H1 (cell line): ENCODE measurements around the gene BLCAP. TPM values are rescaled to one million over a fixed set of nuclear protein-coding genes. Genes with fewer than 3 reads are reported as not detected.
A peak's percentile ranks its signal among the peaks of the same experiment; 100 is the strongest.

ENCODE experiments used
- CTCF ChIA-PET: fragments of 300-600 bp; sonication (Branson Sonifier 250); formaldehyde crosslinking; loops from one replicate; lab custom pipeline; 2021; ENCODE audit not compliant: partially characterized antibody; lab: Charles Lee
- POLR2A ChIA-PET: fragments of 300-600 bp; sonication (Branson Sonifier 250); formaldehyde crosslinking; loops from one replicate; lab custom pipeline; 2021; ENCODE audit warnings: inconsistent platforms; ENCODE audit not compliant: partially characterized antibody; lab: Charles Lee
- DNase-seq, 2 experiments: peaks; one replicate each; pipeline versions ENCODE4 v3.0.0 to v3.0.0-alpha.2; 2010 to 2022; ENCODE audit warnings: low spot score in 2 of 2, low read depth in 1 of 2, mixed read lengths in 1 of 2
- FAIRE-seq: peaks from 2 replicates; lab custom pipeline; 2011; peaks lifted over from hg19 to GRCh38; lab: Jason Lieb, UNC
- H2AFZ ChIP-seq: 2 replicates; pipeline ENCODE4 v1.8.1; 2012; ENCODE audit warnings: low read length, inconsistent platforms
- H2AK5ac ChIP-seq: 2 replicates; pipeline ENCODE4 v1.6.1; 2013; ENCODE audit warnings: low read depth, low read length
- H2BK120ac ChIP-seq: replicated peaks from 2 replicates; pipeline ENCODE3; 2013; ENCODE audit warnings: low read depth, low read length, inconsistent platforms
- H2BK12ac ChIP-seq: 2 replicates; pipeline ENCODE4 v1.6.1; 2013; ENCODE audit warnings: low read depth, low read length
- H2BK15ac ChIP-seq: 2 replicates; pipeline ENCODE4 v1.6.1; 2013; ENCODE audit warnings: low read length
- H2BK20ac ChIP-seq: 2 replicates; pipeline ENCODE4 v1.6.1; 2013; ENCODE audit warnings: low read length
- H2BK5ac ChIP-seq: 2 replicates; pipeline ENCODE4 v1.6.1; 2013; ENCODE audit warnings: low read depth, low read length
- H3K14ac ChIP-seq: 2 replicates; pipeline ENCODE4 v1.6.1; 2013; ENCODE audit warnings: inconsistent platforms; ENCODE audit not compliant: insufficient read length
- H3K18ac ChIP-seq: 2 replicates; pipeline ENCODE4 v1.6.1; 2013; ENCODE audit warnings: low read length; ENCODE audit errors: extremely low read depth
- H3K23ac ChIP-seq: 2 replicates; pipeline ENCODE4 v1.6.1; 2013; ENCODE audit warnings: inconsistent platforms; ENCODE audit not compliant: insufficient read length
- H3K23me2 ChIP-seq: 2 replicates; pipeline ENCODE4 v1.6.1; 2013; ENCODE audit warnings: low read depth, low read length
- H3K27ac ChIP-seq: 2 replicates; pipeline ENCODE4 v1.6.1; 2011; ENCODE audit warnings: low read depth, low read length, inconsistent platforms
- H3K27me3 ChIP-seq, 4 experiments: replicated peaks in 1 of 4; 1 replicate in 1 of 4; 2 replicates in 3 of 4; pipeline versions ENCODE4 v1.6.1 to v1.8.1; 2011 to 2013; ENCODE audit warnings: low read length in 3 of 4, mild to moderate bottlenecking in 3 of 4, inconsistent platforms in 2 of 4, mixed read lengths in 2 of 4, moderate library complexity in 1 of 4; ENCODE audit not compliant: control insufficient read depth in 3 of 4, insufficient read depth in 3 of 4; ENCODE audit errors: extremely low read depth in 1 of 4
- H3K36me3 ChIP-seq, 4 experiments: 2 replicates each; pipeline versions ENCODE4 v1.6.1 to v1.8.1; 2011 to 2013; ENCODE audit warnings: mild to moderate bottlenecking in 4 of 4, low read length in 3 of 4, moderate library complexity in 2 of 4, control low read depth in 1 of 4, inconsistent platforms in 1 of 4; ENCODE audit not compliant: insufficient read depth in 4 of 4, control insufficient read depth in 2 of 4
- H3K4ac ChIP-seq: replicated peaks from 2 replicates; pipeline ENCODE3; 2013; ENCODE audit warnings: low read length, low read depth, mixed read lengths, inconsistent platforms; ENCODE audit not compliant: insufficient read length
- H3K4me1 ChIP-seq, 4 experiments: replicated peaks in 1 of 4; 1 replicate in 1 of 4; 2 replicates in 3 of 4; pipeline versions ENCODE4 v1.6.1 to v1.8.1; 2011 to 2013; ENCODE audit warnings: low read length in 3 of 4, inconsistent platforms in 2 of 4, mixed read lengths in 1 of 4; ENCODE audit not compliant: insufficient read depth in 4 of 4, control insufficient read depth in 3 of 4
- H3K4me2 ChIP-seq, 2 experiments: 2 replicates each; pipeline versions ENCODE4 v1.6.1 to v1.8.1; 2011 to 2013; ENCODE audit warnings: low read depth in 2 of 2, low read length in 2 of 2, control low read depth in 1 of 2, inconsistent platforms in 1 of 2, mild to moderate bottlenecking in 1 of 2; ENCODE audit not compliant: insufficient read depth in 1 of 2
- H3K4me3 ChIP-seq, 4 experiments: fragments of 200-600, 300-600 bp in 1 of 4; sonication (generic), shearing (Covaris generic), sonication (Bioruptor Twin) in 1 of 4; 2 replicates each; pipeline versions ENCODE4 v1.5.1 to v1.8.1; 2011 to 2016; ENCODE audit warnings: low read length in 4 of 4, low read depth in 3 of 4, control low read depth in 2 of 4, inconsistent platforms in 2 of 4, mild to moderate bottlenecking in 2 of 4, mixed read lengths in 1 of 4, moderate library complexity in 1 of 4; ENCODE audit not compliant: insufficient read depth in 2 of 4; ENCODE audit errors: extremely low read depth in 1 of 4
- H3K56ac ChIP-seq: replicated peaks from 2 replicates; pipeline ENCODE3; 2013; ENCODE audit warnings: low read depth, mild to moderate bottlenecking, mixed read lengths, low read length, inconsistent platforms; ENCODE audit not compliant: insufficient read length
- H3K79me1 ChIP-seq: 2 replicates; pipeline ENCODE4 v1.6.1; 2013; ENCODE audit warnings: low read depth, low read length, control low read depth
- H3K79me2 ChIP-seq, 2 experiments: 2 replicates each; pipeline versions ENCODE4 v1.6.1 to v1.8.1; 2012 to 2013; ENCODE audit warnings: low read length in 2 of 2, mild to moderate bottlenecking in 2 of 2, inconsistent platforms in 1 of 2; ENCODE audit not compliant: insufficient read depth in 2 of 2, control insufficient read depth in 1 of 2
- H3K9ac ChIP-seq, 4 experiments: replicated peaks in 1 of 4; 1 replicate in 1 of 4; 2 replicates in 3 of 4; pipeline versions ENCODE4 v1.6.1 to v1.8.1; 2011 to 2013; ENCODE audit warnings: low read depth in 3 of 4, low read length in 3 of 4, control low read depth in 2 of 4, mild to moderate bottlenecking in 2 of 4, moderate library complexity in 2 of 4, inconsistent platforms in 1 of 4; ENCODE audit errors: extremely low read depth in 1 of 4
- H3K9me3 ChIP-seq, 2 experiments: 2 replicates each; pipeline versions ENCODE4 v1.6.1 to v1.8.1; 2012 to 2013; ENCODE audit warnings: mild to moderate bottlenecking in 2 of 2, moderate library complexity in 2 of 2, control low read depth in 1 of 2, inconsistent platforms in 1 of 2, low read depth in 1 of 2, low read length in 1 of 2, mixed read lengths in 1 of 2; ENCODE audit not compliant: insufficient read depth in 2 of 2
- H4K20me1 ChIP-seq, 2 experiments: replicated peaks in 1 of 2; 2 replicates each; pipeline versions ENCODE3 to v1.8.1; 2011 to 2013; ENCODE audit warnings: inconsistent platforms in 2 of 2, low read length in 2 of 2, mild to moderate bottlenecking in 1 of 2; ENCODE audit not compliant: insufficient read depth in 2 of 2, control insufficient read depth in 1 of 2
- H4K5ac ChIP-seq: 2 replicates; pipeline ENCODE4 v1.6.1; 2013; ENCODE audit warnings: low read length, low read depth, mixed read lengths, inconsistent platforms; ENCODE audit not compliant: insufficient read length
- H4K8ac ChIP-seq: 2 replicates; pipeline ENCODE4 v1.8.0; 2013; ENCODE audit warnings: mild to moderate bottlenecking, moderate library complexity, low read length, inconsistent platforms; ENCODE audit not compliant: insufficient read depth; ENCODE audit errors: extremely low read depth
- H4K91ac ChIP-seq: replicated peaks from 2 replicates; pipeline ENCODE3; 2013; ENCODE audit warnings: low read length, mixed read lengths, inconsistent platforms; ENCODE audit not compliant: insufficient read length
- CBX5 ChIP-seq: fragments of 300-800, 300-1000 bp; sonication (generic); IDR thresholded peaks from 2 replicates; pipeline ENCODE4 v1.7.1; 2016; ENCODE audit warnings: antibody characterized with exemption, low read length, low read depth
- CEBPB ChIP-seq: IDR thresholded peaks from 2 replicates; pipeline ENCODE4 v1.6.1; 2012; ENCODE audit warnings: low read depth, low read length
- EZH2 ChIP-seq: fragments of 200-600 bp; sonication (generic); IDR thresholded peaks from 2 replicates; pipeline ENCODE4 v1.7.1; 2012; ENCODE audit warnings: low read depth, mild to moderate bottlenecking, moderate library complexity, low read length, inconsistent platforms; ENCODE audit not compliant: severe bottlenecking
- HDAC2 ChIP-seq, 2 experiments: fragments of 300-600 bp in 1 of 2; sonication (generic) in 1 of 2; IDR thresholded peaks; 2 replicates each; pipeline ENCODE4 v1.6.1; 2011 to 2012; ENCODE audit warnings: low read depth in 2 of 2, low read length in 2 of 2, mild to moderate bottlenecking in 2 of 2, moderate library complexity in 2 of 2, borderline replicate concordance in 1 of 2, inconsistent platforms in 1 of 2
- KDM1A ChIP-seq: fragments of 200-600, 300-600 bp; sonication (generic); IDR thresholded peaks from 2 replicates; pipeline ENCODE4 v1.7.1; 2016; ENCODE audit warnings: mild to moderate bottlenecking, low read length, borderline replicate concordance
- KDM4A ChIP-seq: IDR thresholded peaks from one replicate; pipeline ENCODE4 v1.7.1; 2012; ENCODE audit warnings: low read depth, mild to moderate bottlenecking, moderate library complexity, low read length, inconsistent platforms; ENCODE audit not compliant: severe bottlenecking
- NANOG ChIP-seq: IDR thresholded peaks from 2 replicates; pipeline ENCODE4 v1.6.1; 2011; ENCODE audit warnings: low read length, low read depth, mild to moderate bottlenecking, inconsistent platforms; ENCODE audit not compliant: insufficient read depth, poor library complexity, severe bottlenecking
- NRF1 ChIP-seq: IDR thresholded peaks from 2 replicates; pipeline ENCODE4 v1.6.1; 2011; ENCODE audit warnings: mild to moderate bottlenecking, low read depth, low read length, improper control_type of control experiment
- POU5F1 ChIP-seq: IDR thresholded peaks from 2 replicates; pipeline ENCODE4 v1.6.1; 2011; ENCODE audit warnings: low read depth, mild to moderate bottlenecking, low read length, moderate library complexity
- SAP30 ChIP-seq: fragments of 300-600 bp; sonication (generic); IDR thresholded peaks from 2 replicates; pipeline ENCODE4 v1.7.1; 2012; ENCODE audit warnings: low read length, moderate library complexity, mild to moderate bottlenecking, inconsistent platforms; ENCODE audit not compliant: insufficient read depth, insufficient replicate concordance
- SP2 ChIP-seq: IDR thresholded peaks from 2 replicates; pipeline ENCODE4 v1.6.1; 2012; ENCODE audit warnings: mild to moderate bottlenecking, low read length, inconsistent platforms
- TAF1 ChIP-seq: IDR thresholded peaks from 2 replicates; pipeline ENCODE4 v1.6.1; 2011; ENCODE audit warnings: mild to moderate bottlenecking, low read depth, low read length
- TEAD4 ChIP-seq: IDR thresholded peaks from 2 replicates; pipeline ENCODE4 v1.6.1; 2012; ENCODE audit warnings: low read depth, low read length, inconsistent platforms, mixed read lengths
- WGBS, 2 experiments: shearing (Covaris generic) in 1 of 2; methylation state at CpG; one replicate each; pipeline versions ENCODE4 v1.1.6 to v1.1.7; 2013 to 2015; ENCODE audit warnings: low lambda C conversion rate in 2 of 2, mixed read lengths in 2 of 2, inconsistent platforms in 1 of 2, low coverage in 1 of 2, missing lambda C conversion rate in 1 of 2; ENCODE audit not compliant: insufficient replicate concordance in 2 of 2, insufficient coverage in 1 of 2, insufficient read length in 1 of 2; ENCODE audit errors: extremely low coverage in 1 of 2, missing lambda C conversion rate in 1 of 2; 5-methylcytosine and 5-hydroxymethylcytosine counted together
- polyA plus RNA-seq, 7 experiments: library from polyadenylated mRNA; depleted of rRNA in 3 of 7; stranded (reverse) in 5 of 7; unstranded in 2 of 7; fragments of >200 nt in 5 of 7; fragments of 200-250 nt in 2 of 7; gene quantifications; 1 replicate in 5 of 7; 2 replicates in 1 of 7; 4 replicates in 1 of 7; pipeline versions ENCODE4 v1.2.1 to v1.2.3, GENCODE V29; 2011 to 2013; ENCODE audit warnings: missing spikeins in 2 of 7, mixed read lengths in 2 of 7
- total RNA-seq: library from RNA; stranded (reverse); fragmentation: NEBNext Ultra II Directional; extraction: Animal tissue kit (Norgen Biotek cat#: 25700); gene quantifications from 2 replicates; pipeline ENCODE4 v1.2.1, GENCODE V29; 2021

The BLCAP gene
- total and polyA plus RNA-seq, 2 of the 8 experiments (the other 6 are each of a cell fraction or from before 2014, with no cell fraction given) = 60.3 to 72.2 TPM

- no peak overlapping the region for H3K23ac ChIP-seq
- POLR2A ChIA-PET = interaction anchor here (1.5 kb wide), 1 partner anchor 22 kb away, joined by 4 read pairs; no protein-coding TSS in a partner anchor
- CTCF ChIA-PET = interaction anchor here (0.6 to 1.1 kb wide), 2 partner anchors 25 to 47 kb away, joined by 3 read pairs; no protein-coding TSS in a partner anchor
Observed at GRCh38 chr20:37468886-37469285, 58.8 kb downstream of the BLCAP start.

More at GRCh38 chr20:37468886-37469285, 58.8 kb downstream of the BLCAP start:
- Histone ChIP-seq H3K14ac (no peak overlapping the region), H3K79me2 (no peaks in the 10 kb centered on the region), H2AK5ac (no peak overlapping the region), H3K23me2 (peaks cover 3% of the 10 kb centered on the region; the same call in 1 of the 2 replicates), H4K20me1 (no peaks in the 10 kb centered on the region), H4K5ac (no peak overlapping the region), H3K9me3 (no peaks in the 10 kb centered on the region), H4K8ac (no peak overlapping the region), H3K4me2 (no peak overlapping the region), H3K36me3 (no peaks in the 10 kb centered on the region), H3K56ac (no peak overlapping the region), H2BK12ac (no peak overlapping the region), H2BK15ac (peak overlapping the region; percentile 4; the same call in 1 of the 2 replicates), H3K4me3 (no peak overlapping the region), H3K79me1 (no peaks in the 10 kb centered on the region), H2BK20ac (no peak overlapping the region), H3K4me1 (peaks cover 0 to 3% (median 0%) of the 10 kb centered on the region in 4 experiments; a peak in 1 of 7 replicates), H2BK120ac (no peak overlapping the region), H2AFZ (no peak overlapping the region), H3K27me3 (no peaks in the 10 kb centered on the region), H2BK5ac (no peak overlapping the region), H4K91ac (no peak overlapping the region), H3K9ac (no peak overlapping the region), H3K4ac (no peak overlapping the region), H3K27ac (no peak overlapping the region)
- FAIRE-seq (no peak), DNase-seq (no peak)
- 87% methylated on average over 4 of the region's 4 CpGs; no CpG with 5 or more reads in 1 of the 2 experiments for WGBS, 2 experiments
- TF ChIP-seq CBX5 (no peak), NANOG (no peak), CEBPB (no peak), NRF1 (no peak), TEAD4 (no peak), SAP30 (no peak), HDAC2 (IDR thresholded peaks at IDR 0.05; ENCODE audit: borderline replicate concordance in 1 of 2, low read depth in 2 of 2, low read length in 2 of 2) (no peak), EZH2 (no peak), TAF1 (no peak), KDM1A (no peak), KDM4A (no peak), SP2 (no peak), POU5F1 (no peak)
- TF ChIP-seq, all 59 proteins: peak for 0
- H3K18ac ChIP-seq = no peak overlapping the region
